ENCODE results near the gene PURA. TPM values are rescaled to one million over a fixed set of nuclear protein-coding genes. Genes with fewer than 3 reads are reported as not detected.

PURA gene
- total RNA-seq, 6 donors from 2014 or later, result 13.8 to 43.2 (median 22.7) TPM

DNA sequence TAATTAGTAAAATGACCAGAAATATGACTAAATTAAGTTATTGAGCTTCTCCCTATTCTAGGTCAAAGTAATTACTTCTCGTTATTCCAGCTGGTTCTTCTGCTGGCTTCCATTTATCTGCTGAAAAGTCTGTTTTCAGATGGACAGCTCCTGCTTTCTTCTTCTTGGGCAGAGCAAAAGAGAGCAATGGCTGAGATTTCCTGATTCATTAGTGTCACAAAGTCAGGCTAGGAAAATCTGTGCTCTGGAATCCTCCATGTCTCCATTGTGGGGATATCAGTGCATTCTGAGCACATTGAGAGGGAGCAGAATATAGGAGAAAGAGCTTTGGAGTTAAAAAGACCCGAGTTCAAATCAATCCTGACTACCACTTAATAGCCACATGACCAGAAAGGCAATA is 37.1 kb upstream of the PURA start:
- no peak overlapping the region for H3K27ac ChIP-seq
- no peaks in the 10 kb centered on the region for H3K36me3 ChIP-seq
- DNase-seq (no peak), ATAC-seq (ENCODE audit: low FRiP score in 2 of 2) (no peak)
- H3K4me3 ChIP-seq, result no peak overlapping the region
- no peaks in the 10 kb centered on the region for H3K9me3 ChIP-seq
- H3K4me1 ChIP-seq, result peaks cover 0 to 2% (median 0%) of the 10 kb centered on the region in 4 donors
- WGBS, 2 donors, result 68 to 77% methylated on average over 2 of the region's 2 CpGs
- TF ChIP-seq POLR2AphosphoS5 (IDR thresholded peaks at IDR 0.05), result no peak
- TF ChIP-seq POLR2A (IDR thresholded peaks at IDR 0.05), result no peak
- no peak for TF ChIP-seq EP300 (IDR thresholded peaks at IDR 0.05)
- TF ChIP-seq, protein P1, sequence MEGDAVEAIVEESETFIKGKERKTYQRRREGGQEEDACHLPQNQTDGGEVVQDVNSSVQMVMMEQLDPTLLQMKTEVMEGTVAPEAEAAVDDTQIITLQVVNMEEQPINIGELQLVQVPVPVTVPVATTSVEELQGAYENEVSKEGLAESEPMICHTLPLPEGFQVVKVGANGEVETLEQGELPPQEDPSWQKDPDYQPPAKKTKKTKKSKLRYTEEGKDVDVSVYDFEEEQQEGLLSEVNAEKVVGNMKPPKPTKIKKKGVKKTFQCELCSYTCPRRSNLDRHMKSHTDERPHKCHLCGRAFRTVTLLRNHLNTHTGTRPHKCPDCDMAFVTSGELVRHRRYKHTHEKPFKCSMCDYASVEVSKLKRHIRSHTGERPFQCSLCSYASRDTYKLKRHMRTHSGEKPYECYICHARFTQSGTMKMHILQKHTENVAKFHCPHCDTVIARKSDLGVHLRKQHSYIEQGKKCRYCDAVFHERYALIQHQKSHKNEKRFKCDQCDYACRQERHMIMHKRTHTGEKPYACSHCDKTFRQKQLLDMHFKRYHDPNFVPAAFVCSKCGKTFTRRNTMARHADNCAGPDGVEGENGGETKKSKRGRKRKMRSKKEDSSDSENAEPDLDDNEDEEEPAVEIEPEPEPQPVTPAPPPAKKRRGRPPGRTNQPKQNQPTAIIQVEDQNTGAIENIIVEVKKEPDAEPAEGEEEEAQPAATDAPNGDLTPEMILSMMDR (IDR thresholded peaks at IDR 0.05), result no peak
- H3K27me3 ChIP-seq, result no peaks in the 10 kb centered on the region

DNA sequence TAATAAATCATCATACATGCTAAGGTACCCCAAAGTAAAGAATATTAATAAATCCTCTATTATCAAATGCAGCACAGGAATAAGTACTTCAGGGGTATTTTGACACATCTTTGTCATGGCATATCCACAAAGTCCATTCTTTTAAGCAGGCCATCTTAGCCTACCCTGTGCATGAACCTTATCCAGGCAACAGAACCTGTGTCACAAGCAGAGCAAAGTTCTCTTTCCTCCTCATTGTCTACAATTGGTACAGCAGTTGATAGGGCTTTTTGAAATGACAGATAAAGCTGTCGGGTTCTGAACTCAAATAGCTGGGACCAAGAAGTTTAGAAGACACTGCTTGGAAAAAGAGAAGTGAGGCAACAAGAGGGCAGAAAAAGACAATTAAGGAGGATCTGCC is 30.8 kb upstream of the PURA start:
- no peak for DNase-seq
- Histone ChIP-seq H3K4me3 (no peak overlapping the region), H3K36me3 (no peaks in the 10 kb centered on the region), H3K27ac (no peak overlapping the region), H3K4me1 (peaks cover 0 to 4% (median 0%) of the 10 kb centered on the region in 4 donors), H3K27me3 (no peaks in the 10 kb centered on the region), H3K9me3 (no peaks in the 10 kb centered on the region)
- no peak for ATAC-seq (ENCODE audit: low FRiP score in 2 of 2)
- 81 to 93% methylated on average over 1 of the region's 1 CpG for WGBS, 2 donors
- TF ChIP-seq EP300 (IDR thresholded peaks at IDR 0.05), result no peak
- TF ChIP-seq, protein P1 (IDR thresholded peaks at IDR 0.05), result no peak
- no peak for TF ChIP-seq POLR2AphosphoS5 (IDR thresholded peaks at IDR 0.05)
- TF ChIP-seq POLR2A (IDR thresholded peaks at IDR 0.05), result no peak

DNA sequence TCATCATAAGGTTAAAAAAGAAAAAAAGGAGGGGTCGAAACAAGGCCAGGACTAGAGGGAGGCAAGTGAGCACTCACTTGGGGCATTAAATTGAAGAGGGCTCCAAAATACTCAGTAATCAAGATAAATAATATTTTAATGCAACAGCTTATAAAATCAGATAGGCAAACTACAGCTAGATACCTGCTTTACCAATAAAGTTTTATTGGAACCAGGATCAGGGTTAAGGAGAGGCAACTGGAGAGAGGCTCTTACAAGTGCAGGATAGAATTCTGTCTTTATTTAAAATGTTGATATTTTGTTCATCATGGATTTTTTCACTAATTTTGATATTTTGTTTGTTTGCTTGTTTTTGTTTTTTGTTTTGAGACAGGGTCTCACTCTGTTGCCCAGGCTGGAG is 30.3 kb upstream of the PURA start:
- TF ChIP-seq, protein P1 (IDR thresholded peaks at IDR 0.05), result no peak
- TF ChIP-seq EP300 (IDR thresholded peaks at IDR 0.05), result no peak
- TF ChIP-seq POLR2AphosphoS5 (IDR thresholded peaks at IDR 0.05), result no peak
- no peak for TF ChIP-seq POLR2A (IDR thresholded peaks at IDR 0.05)
- Histone ChIP-seq H3K27ac (no peak overlapping the region), H3K4me3 (no peak overlapping the region), H3K4me1 (peaks cover 0 to 4% (median 0%) of the 10 kb centered on the region in 4 donors), H3K27me3 (no peaks in the 10 kb centered on the region), H3K36me3 (no peaks in the 10 kb centered on the region), H3K9me3 (no peaks in the 10 kb centered on the region)
- DNase-seq, result no peak
- no peak for ATAC-seq (ENCODE audit: low FRiP score in 2 of 2)
- WGBS, 2 donors, result 82 to 94% methylated on average over 1 of the region's 1 CpG

DNA sequence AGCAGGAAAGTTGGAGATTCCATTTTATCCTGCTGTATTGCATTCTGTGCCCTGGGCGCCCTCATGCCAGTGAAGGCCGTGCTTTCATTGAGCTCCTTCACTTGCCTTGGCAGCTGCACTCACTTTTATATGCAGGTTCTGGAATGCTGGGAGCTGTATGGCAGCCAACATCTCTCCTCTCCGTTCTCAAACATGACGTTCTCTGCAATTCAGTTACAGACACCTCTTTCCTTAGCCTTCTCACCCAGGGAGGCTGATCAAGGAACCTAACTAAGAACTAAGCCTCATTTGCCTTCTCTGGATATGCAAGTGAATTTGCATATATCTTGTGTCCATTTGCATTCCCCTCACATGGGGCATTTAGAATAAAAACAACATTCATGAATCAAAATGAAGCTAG is 29.4 kb upstream of the PURA start:
- no peaks in the 10 kb centered on the region for H3K27me3 ChIP-seq
- no peak for TF ChIP-seq POLR2A (IDR thresholded peaks at IDR 0.05)
- no peak for TF ChIP-seq EP300 (IDR thresholded peaks at IDR 0.05)
- TF ChIP-seq, protein P1 (IDR thresholded peaks at IDR 0.05), result no peak
- TF ChIP-seq POLR2AphosphoS5 (IDR thresholded peaks at IDR 0.05), result no peak
- no peaks in the 10 kb centered on the region for H3K36me3 ChIP-seq
- peaks cover 0 to 3% (median under 1%) of the 10 kb centered on the region in 4 donors for H3K9me3 ChIP-seq
- H3K4me1 ChIP-seq, result peaks cover 0 to 4% (median 0%) of the 10 kb centered on the region in 4 donors
- no peak overlapping the region for H3K4me3 ChIP-seq
- ATAC-seq (ENCODE audit: low FRiP score in 2 of 2) (no peak), DNase-seq (peak in 1 of 2 donors; percentile 52)
- H3K27ac ChIP-seq, result no peak overlapping the region
- WGBS, 2 donors, result 35 to 48% methylated on average over 4 of the region's 4 CpGs

DNA sequence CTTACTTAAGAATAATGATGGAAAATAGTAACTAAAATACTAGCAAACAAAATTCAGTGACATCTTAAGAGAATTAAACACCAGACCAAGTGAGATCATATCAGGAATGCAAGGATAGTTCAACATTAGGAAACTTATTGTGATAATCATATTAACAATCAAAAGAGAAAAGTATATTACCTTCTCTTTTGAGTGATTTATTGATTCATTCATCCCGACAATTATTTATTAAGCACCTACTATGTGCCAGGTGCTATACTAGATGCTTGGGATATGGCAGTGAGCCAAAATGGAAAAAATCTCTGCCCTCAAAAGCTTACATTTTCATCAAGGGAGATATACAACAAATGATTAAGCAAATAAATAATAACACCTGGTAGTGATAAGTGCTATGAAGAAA is 23.7 kb upstream of the PURA start:
- H3K27me3 ChIP-seq, result no peaks in the 10 kb centered on the region
- DNase-seq (no peak), ATAC-seq (ENCODE audit: low FRiP score in 2 of 2) (no peak)
- no peak overlapping the region for H3K27ac ChIP-seq
- no peaks in the 10 kb centered on the region for H3K36me3 ChIP-seq
- H3K9me3 ChIP-seq, result peaks cover 0 to 15% (median 9%) of the 10 kb centered on the region in 4 donors
- WGBS, 2 donors, result 85 to 86% methylated on average over 1 of the region's 1 CpG
- TF ChIP-seq, protein P1 (IDR thresholded peaks at IDR 0.05), result no peak
- TF ChIP-seq POLR2A (IDR thresholded peaks at IDR 0.05) (no peak), POLR2AphosphoS5 (IDR thresholded peaks at IDR 0.05) (no peak), EP300 (IDR thresholded peaks at IDR 0.05) (no peak)
- H3K4me1 ChIP-seq, result peaks cover 0 to 1% (median 0%) of the 10 kb centered on the region in 4 donors
- H3K4me3 ChIP-seq, result no peak overlapping the region

Data from upper lobe of left lung (tissue), 6 donors.